HTR-8/SVneo (cell line): ENCODE results near the gene TBC1D5.

Experiments
- DNase-seq: peaks from one replicate; pipeline ENCODE4 v3.0.0; 2011; ENCODE audit warnings: low spot score, mixed read lengths; ENCODE audit not compliant: insufficient read length
- FAIRE-seq: peaks from 2 replicates; lab custom pipeline; 2011; peaks lifted over from hg19 to GRCh38; lab: Jason Lieb, UNC

Gene TBC1D5

DNA sequence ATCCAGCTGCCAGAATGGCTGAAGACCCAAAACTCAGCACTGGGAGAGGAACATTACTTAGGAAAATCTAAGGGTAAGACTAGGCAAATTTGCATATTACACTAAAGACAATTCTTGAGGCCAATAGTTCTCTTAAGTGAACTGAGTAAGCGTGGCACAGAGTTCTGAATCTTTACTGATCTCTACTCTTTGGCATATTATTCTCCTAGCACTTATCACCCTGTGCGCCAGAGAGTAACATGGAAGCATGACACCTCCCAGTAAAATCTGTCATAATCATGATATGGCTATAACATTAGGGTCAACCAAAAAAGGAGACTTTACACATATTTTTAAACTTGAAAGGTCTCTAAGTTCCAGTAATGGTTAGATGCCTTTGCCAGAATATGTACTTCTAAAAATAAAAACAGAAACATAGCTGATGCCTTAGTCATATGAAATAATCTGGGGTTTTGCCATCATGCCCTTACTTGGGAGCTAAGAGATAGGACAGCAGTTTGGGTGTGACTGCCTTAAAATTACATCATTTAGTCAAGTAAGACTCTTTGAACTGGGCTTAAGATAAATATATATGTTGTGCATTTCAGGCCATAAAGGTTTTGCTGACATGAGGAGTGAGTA lies 567.1 kb downstream of the TBC1D5 start:
- no peak for FAIRE-seq
- no peak for DNase-seq

DNA sequence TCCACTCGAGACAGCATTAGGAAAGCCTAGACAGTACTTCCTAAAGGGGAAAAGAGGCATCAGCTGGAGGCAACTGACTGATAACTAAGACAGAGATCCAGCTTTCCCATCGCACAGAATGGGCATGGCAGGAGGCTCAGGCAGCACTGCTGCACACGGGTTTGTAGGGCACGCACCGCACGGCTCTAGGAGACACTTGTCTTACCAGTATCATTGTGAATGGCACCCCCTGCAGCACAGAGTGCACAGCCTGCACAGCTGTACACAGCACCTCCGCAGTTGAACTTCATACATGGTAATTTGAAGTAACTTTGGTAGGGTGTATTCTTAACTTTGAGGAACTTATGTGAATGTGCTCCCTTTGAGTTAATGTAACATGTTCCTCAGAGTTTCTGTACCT lies 576.1 kb downstream of the TBC1D5 start:
- FAIRE-seq (no peak), DNase-seq (no peak)

DNA sequence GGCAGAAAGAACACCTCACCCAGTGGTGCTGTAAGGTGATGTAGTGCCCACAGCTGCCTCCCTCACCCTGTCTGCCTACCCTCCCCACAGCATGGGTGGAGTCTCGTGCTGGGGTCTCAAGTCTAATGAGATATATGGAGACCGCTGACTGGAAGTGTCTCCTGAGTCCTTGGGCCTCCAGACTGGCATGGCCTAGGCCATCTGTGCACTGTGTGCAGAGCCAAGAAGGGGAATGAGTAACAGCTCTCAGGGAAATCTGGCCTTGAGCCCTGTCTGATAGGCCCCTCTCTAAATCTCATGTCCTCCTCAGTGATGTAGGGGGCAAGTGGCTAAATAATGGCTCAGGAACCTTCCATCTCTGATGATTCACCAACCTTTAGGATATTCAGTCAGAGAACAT lies 580.3 kb downstream of the TBC1D5 start:
- FAIRE-seq: no peak
- no peak for DNase-seq

DNA sequence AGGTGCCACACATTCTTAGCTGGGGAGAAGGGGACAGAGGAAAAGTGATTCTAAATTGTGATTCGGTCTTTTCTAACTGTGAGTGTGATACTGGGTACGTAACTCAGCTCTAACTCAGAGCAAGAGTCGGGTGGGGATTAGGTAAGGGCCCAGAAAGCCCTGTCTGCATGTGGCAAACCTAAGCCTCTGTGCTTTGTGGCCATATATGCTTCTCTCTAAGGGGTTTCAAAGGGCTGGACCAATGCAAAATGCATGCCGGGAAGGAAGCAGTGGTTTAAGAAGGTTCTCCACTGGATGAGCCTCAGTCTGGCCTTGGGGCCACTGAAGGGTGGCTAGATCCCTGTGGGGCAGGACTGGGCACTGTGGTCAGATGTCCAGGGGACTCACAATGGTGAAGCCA lies 581.8 kb downstream of the TBC1D5 start:
- no peak for DNase-seq
- no peak for FAIRE-seq

DNA sequence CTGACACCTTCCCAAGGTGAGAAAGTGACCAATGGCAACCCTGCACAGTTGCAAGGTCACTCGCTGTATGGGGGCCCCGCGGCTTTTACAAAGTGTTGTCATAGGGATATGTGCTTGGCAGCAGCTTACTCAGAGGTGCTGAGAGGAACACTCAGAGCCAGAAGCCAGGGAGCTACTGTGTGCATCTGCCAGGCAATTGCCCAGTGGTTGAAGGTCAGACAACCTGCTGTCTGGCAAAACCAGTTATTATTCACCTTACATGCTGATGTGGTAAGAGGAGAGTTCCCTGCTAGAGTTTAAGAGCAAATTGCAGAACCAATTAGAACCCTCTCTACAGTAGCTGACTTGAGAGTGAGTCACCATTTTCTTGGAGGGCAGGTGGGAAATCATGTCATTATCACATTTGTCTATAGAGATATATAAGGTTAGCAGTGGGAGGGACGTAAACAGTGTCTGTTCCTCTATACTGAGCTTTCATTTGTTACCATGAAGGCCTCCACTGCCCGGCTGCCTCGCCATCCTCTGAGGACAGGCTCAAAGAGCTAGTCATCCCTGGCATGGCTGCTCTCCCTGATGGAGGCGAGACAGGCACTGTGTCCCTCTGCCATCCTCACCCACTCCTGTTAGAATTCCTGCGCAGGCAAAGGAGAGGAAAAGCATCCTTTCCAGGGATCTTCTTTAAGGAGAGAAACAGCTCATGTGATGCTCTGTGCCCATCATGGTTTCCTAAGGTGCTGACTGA lies 583.3 kb downstream of the TBC1D5 start:
- DNase-seq: no peak
- no peak for FAIRE-seq

DNA sequence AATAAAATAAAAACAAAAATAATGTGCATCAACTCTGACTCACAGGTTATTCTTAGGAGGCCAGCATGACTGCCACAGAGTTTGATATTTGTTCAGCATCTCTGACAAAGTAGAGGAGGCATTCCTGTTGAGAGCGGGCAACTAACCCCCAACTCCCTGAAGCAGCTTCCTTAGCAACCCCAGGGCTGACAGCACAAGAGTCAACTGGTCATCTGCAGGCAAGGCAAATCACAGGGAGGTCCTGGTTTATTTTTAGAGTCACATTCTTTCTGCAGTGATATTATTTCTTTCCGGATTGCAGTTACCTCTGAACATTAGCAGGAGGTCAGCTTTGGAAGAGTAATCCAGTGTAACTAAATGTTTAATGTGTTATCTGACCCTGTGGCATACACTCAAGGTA lies 584.7 kb downstream of the TBC1D5 start:
- DNase-seq (no peak), FAIRE-seq (no peak)

DNA sequence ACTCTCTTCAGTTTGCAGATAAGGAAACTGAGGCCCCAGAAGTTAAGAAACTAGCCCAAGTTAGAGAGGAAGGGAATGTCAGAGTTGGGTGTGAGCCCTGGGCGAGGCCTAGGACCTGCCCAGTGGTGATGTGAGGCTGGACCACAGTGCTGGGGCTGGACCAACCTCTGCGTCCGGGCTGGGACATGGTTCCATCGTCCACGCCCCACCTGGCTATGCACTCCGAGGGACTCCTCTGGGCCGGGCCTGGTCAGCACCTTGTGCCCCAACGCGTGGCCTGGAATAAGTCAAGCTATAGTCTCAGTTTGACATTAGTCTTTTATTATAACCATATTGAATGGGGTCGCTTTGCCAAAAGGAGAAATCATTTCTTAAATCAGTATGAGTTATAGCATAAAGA lies 585.6 kb downstream of the TBC1D5 start:
- no peak for DNase-seq
- no peak for FAIRE-seq

DNA sequence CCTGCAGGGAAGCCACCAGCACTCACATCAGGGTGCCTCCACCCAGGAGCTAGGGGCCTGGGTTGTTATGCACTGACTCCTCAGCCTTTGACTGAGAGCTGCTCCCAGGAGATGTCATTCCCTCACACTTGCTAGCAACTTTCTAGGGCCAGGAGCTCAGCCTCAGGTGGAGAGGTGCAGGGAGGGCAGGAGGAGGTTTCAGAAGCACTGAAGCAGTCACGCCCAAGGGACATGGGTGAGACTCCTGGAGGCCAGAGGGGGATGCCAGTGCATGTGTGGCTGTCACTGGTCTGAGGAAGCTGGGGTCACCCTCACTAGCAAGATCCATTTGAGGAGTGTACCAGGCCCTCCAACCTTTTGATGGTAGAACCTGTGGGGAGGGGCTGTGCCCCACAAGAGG lies 586.5 kb downstream of the TBC1D5 start:
- FAIRE-seq (no peak), DNase-seq (no peak)

DNA sequence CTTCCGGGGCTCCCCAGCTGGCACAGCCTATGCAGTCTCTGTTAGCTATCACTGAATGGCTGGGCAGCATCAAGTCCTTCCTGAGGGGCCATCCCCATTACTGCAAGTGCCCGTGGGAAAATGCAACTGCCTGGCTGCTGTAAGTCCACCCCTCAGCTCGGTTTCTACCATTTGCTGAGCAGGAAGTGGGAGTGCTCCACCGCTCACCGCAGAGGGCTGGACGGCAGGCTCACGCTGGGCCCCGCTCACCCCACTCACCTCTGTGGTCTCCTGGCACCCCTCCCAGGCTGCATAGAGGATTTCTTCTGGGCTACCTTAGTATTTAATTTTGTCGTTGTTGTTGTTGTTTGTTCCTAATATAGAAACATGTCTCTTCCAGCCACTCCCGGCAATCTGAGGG lies 587.5 kb downstream of the TBC1D5 start:
- FAIRE-seq: no peak

DNA sequence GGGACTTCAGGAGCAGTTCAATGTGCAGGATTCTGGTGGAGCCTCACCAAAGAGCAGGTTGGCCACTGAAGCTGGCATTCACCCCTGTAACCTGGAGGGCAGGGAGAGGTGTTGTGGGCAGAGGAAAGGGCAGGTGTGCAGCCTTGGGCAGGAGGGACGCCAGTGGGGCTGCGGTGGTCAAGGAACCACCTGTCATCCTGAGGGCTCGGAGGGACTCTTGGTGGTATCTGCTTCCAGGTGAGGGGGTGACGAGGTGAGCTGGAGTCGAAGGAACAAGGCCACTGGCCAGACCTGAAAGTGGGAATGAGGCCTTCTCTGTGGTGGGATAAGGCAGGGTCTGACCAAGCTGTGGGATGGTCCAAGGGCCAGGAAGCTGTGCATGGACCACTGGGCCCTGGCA lies 588.2 kb downstream of the TBC1D5 start:
- no peak for FAIRE-seq
- DNase-seq: no peak

More for the DNA sequence above, 587.5 kb downstream of the TBC1D5 start:
- DNase-seq: no peak

DNA sequence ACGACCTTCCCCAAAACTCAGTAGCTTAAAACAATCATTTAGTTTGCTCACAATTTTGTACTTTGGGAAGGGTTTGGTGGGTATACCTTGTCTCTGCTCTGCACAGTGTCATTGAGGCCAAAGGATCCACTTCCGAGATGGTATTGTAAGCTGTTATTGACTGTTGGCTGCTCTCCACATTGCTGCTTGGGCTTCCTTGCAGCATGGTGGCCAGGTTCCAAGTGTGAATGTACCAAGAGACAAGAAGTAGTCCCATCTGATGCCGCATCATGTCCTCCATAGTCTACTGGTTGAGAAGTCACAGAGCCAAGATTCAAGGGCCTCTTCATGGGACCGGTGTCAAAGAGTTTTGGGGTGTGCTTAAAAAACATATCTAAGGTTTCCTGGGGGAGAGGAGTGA lies 589.2 kb downstream of the TBC1D5 start:
- FAIRE-seq (no peak), DNase-seq (no peak)

DNA sequence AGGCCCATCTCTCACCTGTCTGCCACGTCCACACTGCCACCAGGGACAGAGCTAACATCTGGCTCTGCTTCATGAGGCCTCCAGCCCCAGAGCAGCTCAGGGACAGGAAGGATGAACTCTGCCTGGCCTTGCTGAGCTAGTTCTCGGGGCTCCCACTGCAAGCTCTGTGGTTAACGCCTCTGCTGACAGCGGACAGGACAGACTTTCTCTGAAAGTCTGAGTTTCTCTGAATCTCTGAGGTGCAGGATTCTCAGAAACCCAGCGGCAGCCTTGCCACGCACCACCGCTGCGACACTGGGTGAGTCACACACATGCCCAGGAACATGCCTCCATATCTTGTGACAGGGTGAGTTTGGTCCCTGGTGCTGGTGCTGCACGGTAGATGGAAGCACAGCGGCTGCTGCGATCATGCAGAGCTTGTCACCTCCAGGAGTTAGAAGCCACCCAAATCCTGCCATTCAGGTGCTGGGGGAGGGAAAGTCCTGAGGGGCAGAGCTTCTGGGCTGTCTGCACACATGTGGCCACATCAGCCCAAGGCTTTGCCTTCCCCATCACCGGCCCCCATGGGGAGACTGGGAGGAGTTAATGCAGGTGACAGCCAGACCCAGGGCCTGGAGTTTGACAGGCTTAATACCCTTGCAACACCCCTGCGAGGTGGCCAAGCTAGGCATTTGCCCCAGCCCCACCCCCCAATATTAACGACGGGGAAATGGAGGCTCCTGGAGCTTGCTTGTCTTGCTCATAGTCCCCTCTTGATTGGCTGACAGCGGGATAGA lies 590.6 kb downstream of the TBC1D5 start:
- DNase-seq (no peak), FAIRE-seq (no peak)

DNA sequence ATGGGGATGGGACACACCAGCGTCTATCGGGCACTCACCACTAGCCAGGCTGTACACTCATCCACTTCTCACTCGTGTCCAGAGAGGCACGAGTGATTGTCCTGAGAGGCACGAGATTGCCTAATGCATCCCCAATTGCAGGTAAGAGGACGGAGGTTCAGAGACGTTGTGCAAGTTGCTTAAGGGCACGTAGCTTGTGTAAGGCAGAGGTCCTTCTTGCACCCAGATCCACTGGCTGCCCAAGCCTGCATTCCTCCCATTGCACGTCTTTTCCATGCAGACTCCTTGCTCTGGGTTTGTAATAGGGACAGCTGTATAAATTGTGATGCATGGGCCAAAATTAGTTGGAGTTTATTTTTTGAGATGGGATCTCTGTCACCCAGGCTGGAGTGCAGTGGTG lies 593.4 kb downstream of the TBC1D5 start:
- no peak for FAIRE-seq
- no peak for DNase-seq

DNA sequence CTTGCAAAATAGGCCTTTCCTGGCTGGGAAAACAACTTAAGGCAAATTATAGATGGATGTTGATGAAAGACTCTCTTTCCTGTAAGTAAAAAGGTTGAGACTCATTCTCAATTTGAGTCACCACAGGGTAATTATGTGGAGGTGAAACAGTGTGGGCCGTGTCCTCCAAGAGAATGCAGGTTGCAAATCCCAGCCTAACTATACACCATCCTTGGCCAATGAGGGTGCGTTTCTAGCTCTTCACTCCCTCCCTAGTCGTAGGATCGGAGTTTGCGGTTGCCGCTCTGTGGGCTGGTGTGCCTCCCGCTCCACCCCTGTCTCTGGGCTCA lies 597.8 kb downstream of the TBC1D5 start:
- no peak for DNase-seq

DNA sequence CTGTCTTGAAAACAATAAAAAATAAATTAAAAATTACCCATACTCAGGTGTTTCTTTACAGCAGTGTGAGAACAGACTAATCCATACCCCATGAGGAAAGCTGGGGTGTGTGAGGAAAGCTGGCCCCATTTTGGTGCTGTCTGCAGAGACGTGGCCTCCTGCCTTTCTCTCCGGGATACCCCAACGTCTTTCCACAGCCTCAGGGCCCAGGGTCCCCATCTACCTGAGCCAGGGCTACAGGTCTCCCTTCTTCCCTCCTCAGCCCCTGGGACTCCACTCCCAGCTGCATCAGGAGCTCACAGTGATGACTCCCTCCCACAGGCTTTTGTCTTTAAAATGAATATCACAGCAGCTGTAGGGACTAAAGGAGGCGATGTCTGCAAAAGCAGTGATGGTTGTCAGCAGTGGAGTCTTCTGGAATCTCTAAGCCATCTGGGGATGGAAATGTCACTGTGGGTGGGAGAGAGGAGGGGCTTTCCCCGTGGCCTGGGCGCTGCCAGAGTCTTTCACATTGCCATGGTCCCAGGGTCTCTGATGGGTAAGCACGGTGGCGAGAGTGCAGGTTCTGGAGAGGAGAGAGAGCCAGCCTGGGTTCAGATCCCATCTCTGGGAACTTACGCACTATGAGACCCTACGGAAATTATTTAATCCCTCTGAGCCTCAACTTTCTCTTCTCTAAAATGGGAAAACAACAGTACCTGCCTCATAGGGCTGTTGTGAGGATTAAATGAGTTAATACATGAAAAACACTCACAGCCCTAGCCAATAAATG lies 598.4 kb downstream of the TBC1D5 start:
- DNase-seq: no peak
- no peak for FAIRE-seq

More for the DNA sequence above, 597.8 kb downstream of the TBC1D5 start:
- FAIRE-seq: no peak

DNA sequence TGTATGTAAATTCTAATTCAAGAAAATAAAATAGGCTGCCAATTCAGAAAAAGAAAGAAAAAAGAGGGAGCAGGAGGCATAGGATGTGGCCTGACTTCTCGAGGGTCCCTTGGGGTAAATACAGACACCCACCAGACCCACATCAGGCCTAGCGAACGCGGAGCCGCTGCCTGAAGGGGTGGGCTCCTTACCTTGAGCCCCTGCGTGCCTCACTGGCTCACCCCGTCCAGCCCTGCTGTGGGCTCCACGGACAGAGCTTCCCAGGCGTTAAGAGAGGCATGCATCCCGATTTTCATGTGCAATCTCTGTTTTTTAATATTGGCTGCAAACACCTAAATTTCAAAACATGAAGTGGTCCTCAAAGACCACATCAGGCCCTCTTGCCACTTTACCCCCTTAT lies 599.9 kb downstream of the TBC1D5 start:
- no peak for FAIRE-seq
- no peak for DNase-seq

DNA sequence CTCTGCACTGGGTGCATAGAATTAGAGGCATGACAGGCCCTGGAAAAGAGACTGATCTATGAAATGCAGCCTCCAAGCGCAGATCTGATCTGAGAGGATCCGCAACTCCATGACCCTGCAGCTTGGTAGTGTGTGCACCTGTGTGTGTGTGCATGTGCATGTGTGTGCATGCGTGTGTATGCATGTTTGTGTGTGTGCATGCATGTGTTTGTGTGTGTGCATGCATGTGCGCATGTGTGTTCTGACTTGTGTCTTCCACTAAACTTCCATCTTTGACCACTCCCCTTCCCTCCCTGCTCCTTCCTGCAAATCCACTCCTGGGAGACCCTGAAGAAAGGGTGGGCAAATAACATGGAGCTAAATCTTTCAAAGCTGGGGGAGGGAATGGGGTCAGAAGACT lies 600.7 kb downstream of the TBC1D5 start:
- no peak for DNase-seq
- no peak for FAIRE-seq

DNA sequence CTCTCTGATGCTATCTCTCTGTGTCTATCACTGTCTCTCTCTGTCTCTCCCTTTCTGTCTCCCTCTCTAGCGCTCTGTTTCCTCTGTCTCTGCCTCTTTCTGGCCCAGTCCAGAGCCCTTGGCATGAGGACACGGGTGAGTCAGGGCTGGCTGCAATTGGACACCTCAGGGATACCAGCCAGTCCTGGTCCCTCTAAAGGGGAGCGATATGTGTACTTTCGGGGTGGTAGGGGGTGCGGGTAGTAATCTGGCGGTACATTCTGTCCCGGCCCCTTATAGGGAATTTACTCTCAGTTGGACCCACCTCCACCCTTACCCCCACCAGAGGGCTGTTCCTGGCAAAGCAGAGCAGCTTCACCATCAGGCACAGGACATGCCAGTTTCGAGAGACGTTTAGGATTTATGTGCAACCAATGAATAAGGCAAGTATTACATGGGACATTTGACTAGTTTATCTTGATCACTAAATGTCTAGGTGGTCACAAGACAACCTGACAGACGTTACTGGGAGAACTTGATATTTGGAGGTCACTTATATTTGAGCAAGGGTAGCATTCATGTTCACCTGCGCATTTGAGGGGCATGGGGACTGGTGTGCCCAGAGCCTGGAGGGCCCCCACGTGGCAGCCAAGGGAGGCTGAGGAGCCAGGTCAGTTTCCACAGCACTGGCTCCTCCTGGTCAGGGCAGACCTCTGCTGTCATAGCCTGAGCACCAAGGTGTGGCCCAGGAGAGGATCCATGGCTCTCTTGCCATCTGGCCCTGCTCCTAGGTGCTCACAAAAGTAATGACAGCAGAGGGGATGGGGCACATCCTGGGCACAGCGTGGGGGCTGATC lies 601.5 kb downstream of the TBC1D5 start:
- FAIRE-seq (no peak), DNase-seq (no peak)

DNA sequence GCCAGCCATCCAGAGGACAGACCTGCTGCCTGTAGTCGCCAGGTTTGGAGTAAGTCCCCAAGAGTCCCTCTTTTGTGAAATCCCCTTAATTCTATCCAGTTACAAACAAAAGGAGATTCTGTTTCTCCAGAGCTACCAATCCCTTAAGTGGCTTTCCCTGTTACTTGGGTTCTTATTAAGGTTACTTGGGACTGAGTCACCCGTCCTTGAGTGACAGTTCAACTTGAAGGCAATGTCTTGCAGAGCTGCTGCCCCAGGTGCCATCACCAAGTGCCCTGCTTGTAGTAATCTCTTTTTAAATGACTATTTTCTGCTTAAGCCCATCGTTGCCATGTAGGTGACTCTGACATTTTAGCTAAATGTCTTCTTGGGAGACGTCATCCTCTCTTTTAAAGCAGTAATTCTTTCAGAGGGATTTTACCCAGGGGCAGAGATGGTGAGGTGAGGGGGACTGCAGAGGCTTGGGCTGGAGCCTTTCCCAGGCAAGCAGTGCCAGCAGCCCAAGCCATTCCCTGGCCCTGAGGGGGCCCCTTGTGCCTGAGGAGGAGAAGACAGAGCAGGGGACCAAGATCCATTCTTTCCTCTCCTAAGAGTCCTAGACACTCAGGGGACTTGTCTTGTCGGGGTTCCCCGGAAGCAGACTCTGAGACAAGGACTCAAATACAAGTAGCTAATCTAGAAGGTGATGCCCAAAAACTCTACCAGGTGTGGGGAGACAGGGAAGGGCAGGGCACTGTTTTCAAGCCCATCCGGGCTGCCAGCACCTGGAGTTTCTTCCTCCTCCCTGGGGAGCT lies 604.0 kb downstream of the TBC1D5 start:
- DNase-seq (no peak), FAIRE-seq (no peak)
